Measurements from ENCODE around the gene ZNF444. TPM values are rescaled to one million over a fixed set of nuclear protein-coding genes. Genes with fewer than 3 reads are reported as not detected.
"Not testable (repeated sequence)": the region's sequence is repeated elsewhere in the genome, so short reads cannot be mapped to it uniquely, and the experiment has no call there.

ZNF444 gene
- total RNA-seq, 1 donor from 2014 or later = 22.6 TPM

DNA sequence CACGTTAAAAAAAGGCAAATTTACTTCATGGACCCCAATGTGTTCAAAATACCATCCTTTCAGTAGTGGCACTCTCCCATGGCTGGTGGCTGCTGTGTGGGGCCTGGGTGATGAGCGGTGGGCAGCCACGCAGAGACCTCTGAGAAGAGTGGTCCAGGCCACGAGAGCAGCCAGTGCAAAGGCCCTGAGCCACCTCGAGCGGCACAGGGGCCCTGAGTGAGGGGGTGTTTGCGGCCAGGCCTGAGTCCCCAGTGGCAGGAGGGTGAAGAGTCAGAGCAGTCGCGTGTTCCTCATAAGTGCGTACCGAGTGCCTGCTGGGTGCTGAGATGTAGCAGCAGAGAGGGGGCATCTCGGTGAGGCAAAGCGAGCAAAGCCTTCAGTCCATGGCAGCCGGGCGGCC, 7.0 kb downstream of the ZNF444 start:
- no peak for DNase-seq

DNA sequence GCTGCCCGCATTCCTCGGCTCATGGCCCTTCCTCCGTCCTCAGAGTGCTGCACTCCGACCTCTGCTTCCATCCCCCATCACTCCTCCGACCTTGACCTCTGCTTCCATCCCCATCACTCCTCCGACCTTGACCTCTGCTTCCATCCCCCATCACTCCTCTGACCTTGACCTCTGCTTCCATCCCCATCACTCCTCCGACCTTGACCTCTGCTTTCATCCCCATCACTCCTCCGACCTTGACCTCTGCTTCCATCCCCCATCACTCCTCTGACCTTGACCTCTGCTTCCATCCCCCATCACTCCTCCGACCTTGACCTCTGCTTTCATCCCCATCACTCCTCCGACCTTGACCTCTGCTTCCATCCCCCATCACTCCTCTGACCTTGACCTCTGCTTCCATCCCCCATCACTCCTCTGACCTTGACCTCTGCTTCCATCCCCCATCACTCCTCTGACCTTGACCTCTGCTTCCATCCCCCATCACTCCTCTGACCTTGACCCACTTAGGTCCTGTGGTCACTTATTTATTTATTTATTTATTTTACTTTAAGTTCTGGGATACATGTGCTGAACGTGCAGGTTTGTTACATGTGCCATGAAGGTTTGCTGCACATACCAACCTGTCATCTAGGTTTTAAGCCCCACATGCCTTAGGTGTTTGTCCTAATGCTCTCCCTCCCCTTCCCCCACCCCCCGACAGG, 8.0 kb downstream of the ZNF444 start:
- not testable (repeated sequence) for DNase-seq

DNA sequence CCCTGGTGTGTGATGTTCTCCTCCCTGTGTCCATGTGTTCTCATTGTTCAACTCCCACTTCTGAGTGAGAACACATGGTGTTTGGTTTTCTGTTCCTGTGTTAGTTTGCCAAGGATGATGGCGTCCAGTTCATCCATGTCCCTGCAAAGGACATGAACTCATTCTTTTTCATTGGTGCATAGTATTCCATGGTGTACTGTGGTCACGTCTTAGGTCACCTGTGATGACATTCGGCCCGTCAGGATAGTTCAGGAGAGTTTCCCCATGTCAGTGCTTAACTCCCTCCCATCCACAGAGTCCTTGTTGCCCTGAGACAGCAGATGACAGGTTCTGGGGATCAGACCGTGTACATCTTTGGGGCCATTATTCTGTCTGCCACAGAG, 8.6 kb downstream of the ZNF444 start:
- no peak for DNase-seq

DNA sequence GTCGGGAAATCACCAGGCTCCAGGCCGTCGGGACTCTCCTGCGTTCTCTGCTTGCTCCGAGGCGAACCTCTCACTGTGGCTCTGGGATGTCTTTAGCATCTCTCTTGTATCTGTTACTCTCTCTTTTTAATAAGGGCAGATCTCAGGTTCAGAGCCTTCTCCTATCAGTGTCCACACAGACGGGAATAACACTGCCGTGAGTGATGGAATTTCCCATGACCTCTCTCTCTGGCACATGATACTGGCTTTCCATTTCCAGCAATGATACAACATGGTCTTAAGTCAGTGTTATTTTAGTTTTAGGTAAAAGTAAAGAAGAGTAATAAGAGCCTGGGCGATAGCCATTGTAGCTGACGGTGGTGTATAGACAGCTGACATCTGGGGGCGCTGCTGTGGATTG, 9.3 kb downstream of the ZNF444 start:
- no peak for DNase-seq

GRCh38 chr19:56152644-56153043, 11.6 kb downstream of the ZNF444 start:
- DNase-seq = no peak

DNA sequence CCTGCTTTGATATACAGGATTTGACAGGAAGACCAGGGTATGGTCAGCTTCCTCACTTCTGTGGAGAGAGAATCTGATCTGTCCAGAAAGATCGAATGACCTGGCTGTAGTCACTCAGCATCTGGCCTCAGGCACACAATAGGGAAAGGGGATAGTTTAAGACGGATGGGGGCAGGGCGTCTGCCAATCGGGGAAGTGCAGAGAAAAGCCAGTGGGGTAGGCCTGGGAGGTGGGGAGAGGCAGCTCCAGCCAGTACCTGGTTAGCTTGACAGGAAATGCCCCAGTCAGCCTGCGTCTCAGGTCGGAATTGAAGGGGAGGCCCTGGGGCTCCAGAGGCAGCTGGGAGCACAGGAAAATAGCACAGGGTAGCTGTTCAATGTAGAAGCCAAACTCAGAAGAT, 12.4 kb downstream of the ZNF444 start:
- peak; percentile 65 for DNase-seq

DNA sequence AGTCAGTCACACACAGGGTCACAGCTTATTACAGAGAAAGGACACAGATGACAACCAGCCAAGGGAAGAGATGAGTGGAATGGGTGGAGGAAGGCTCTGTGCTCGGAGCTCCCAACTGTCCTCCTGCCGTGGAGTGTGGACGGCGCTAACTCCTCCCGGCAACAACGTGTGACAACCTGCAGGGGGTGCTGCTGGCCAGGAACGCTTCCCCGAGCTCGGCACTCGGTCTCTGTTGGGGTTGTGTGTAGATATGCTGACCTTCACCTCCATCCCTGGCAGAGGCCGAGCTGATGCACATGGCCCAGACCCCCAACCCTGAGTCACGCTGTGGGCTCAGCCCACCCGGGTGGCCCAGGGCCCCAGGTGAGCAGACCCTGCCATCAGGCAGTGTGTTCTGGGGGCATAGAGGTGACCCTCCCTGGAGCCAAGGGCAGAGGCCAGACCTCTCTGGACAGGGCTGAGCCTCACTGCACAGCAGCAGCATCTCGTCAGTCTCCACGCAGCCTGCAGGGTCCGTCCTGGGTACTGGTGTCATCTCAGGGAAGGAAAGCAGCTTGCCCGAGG, 14.1 kb downstream of the ZNF444 start:
- peak; percentile 27 for DNase-seq

DNA sequence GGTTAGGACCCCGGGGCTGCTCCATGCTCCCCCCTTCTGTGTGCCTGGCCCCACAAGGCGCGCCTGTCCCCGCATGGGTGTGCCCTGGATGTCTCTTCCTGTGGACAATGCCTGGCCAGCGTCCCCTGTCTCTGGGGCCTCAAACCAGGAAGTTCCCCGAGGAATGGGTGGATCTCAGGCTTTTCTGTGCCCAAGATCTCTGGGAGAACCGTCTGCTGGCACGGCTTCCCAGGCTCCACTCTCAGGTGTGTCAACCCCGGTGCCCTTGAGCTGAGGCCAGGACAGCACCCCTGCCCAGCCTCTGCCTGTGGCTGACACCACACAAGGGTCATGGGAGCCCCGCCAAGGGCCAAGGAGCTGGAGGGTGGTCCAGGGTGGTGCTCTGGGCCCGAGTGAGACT, 15.7 kb downstream of the ZNF444 start:
- DNase-seq = no peak

DNA sequence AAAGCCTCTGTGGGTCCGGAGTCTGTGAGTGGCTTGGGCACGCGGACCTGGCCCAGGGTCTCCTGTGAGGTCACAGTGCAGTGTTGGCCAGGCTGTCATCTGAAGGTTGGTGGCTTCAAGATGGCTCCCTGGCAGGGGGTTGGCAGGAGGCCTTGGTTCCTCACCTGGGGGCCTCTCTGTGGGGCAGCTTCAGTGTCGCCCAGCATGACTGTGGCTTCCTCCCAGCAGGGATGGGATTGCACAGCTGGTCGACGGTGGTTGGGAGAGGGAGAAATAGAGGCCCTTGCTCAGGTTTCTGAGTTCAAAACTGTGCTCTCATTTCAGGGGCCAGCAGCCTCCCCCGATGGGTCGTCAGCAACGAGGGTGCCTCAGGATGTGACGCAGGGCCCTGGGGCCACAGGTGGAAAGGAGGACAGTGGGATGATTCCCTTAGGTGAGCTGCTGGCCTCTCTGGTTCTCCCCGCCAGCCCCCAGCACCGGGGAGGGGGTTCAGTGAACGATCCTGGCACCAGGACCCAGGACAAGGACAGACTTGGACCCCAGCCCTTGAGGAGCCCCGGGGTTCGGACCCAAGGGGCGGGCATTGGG, 17.2 kb downstream of the ZNF444 start:
- DNase-seq = no peak

DNA sequence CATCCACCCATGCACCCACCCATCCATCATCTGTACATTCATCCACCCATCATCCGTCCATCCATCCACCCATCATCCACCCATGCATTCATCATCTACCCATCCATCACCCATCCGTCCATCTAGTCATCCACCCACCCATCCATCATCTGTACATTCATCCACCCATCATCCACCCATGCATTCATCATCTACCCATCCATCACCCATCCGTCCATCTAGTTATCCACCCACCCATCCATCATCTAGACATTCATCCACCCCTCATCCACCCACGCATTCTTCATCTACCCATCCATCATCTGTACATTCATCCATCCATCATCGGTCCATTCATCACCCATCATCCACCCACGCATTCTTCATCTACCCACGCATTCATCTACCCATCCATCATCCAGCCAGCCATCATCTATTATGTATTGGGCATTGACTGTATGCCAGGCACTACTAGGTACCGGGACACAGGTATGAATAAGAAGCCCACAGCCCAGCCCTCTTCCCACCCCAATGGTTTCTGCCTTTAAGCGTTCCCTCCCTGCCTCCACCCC, 18.0 kb downstream of the ZNF444 start:
- DNase-seq = no peak

- no peak for DNase-seq
Observed at GRCh38 chr19:56159622-56160271, 18.7 kb downstream of the ZNF444 start.

- no peak for DNase-seq
Observed at GRCh38 chr19:56161534-56161933, 20.4 kb downstream of the ZNF444 start.

DNA sequence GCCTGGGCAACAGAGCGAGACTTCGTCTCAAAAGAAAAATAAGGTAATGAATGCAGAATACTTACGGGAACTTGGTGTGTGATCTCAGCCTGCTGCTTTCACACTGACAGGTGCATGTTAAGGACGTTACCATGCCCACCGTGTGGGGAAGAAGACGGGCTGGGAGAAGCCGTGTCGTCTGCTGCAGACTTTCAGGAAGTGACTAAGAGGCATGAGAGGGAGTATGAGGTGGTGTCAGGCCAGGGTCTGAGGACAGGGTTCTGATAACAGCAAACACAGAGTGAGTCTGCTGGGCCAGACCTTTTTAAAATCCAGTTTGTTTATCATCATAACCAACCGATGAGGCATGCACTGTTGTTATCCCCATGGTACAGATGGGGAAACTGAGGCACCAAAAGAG, 21.2 kb downstream of the ZNF444 start:
- peak; percentile 73 for DNase-seq

DNA sequence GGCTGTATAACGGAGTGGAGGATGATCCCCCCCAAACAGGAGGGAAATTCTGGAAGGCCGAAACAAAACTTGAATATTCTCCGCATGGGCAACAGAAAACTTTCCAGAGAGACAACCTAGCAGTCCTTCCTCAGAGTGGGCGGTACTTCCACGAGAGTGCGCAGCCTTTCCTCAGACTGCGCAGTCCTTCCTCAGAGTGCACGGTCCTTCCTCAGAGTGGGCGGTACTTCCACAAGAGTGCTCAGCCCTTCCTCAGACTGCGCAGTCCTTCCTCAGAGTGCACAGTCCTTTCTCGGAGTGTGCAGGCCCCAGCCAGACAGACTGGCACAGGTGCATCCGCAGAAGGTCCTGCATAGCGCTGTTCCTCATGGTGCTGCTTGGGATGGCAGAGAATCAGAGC, 22.0 kb downstream of the ZNF444 start:
- DNase-seq = no peak

DNA sequence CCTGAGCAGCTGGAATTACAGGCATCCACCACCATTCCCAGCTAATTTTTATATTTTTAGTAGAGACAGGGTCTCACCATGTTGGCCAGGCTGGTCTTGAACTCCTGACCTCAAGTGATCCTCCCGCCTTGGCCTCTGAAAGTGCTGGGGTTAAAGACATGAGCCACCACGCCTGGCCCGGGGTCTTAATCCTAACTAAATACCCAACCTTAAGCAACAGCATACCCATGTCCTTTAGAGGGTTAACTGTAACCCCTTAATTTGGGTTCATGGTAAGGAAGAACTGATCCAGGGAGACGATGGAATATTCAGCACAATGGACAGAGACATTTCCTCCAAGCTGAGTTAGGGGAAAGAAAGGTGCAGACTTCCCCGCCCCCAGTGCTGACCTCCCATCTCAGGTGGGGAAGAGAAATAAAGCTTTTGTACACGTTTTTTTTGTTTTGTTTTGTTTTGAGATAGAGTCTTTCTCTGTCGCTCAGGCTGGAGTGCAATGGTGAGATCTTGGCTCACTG, 26.0 kb downstream of the ZNF444 start:
- peak; percentile 45 for DNase-seq

DNA sequence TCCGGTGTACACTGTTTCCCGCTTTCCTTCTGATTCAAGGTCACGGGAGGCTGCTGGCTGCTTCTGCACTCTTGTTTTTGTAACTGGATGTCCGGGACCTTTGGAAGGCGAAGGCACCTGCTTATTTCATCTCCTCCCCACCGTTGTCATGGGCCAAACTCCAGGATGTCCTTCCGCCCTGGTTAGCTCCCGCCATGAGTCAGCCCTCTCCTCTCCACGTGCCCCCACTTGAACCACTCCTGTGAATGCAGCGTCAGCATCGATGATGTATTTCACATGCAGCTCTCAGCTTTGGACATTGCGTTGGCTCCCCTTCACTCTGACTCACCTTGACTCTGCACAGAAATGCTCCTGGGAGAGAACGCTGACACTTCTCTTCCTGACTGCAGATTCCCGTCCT, 29.2 kb downstream of the ZNF444 start:
- DNase-seq = peak; percentile 57

DNA sequence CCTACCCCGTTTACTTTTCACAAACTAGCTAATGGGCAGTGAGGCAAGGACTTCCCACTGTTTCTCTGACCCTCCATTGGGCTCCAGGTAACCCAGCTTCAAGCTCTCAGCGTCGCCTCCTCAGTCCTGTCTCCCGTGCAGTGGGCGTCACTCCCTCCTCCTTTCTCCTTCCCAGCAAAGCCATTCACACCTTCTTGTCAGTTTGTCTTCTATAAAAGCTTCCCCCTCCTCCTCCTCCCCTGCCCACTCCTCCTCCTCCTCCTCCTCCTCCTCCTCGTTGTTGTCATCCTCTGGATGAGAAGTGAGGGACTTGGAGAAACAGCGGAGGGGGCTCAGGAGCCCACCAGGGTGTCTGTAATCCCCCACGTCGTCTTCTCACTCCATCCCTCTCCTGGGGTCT, 33.0 kb downstream of the ZNF444 start:
- no peak for DNase-seq

- DNase-seq = no peak
Observed at GRCh38 chr19:56174550-56174949, 33.5 kb downstream of the ZNF444 start.

- DNase-seq = not testable (repeated sequence)
Observed at GRCh38 chr19:56175861-56176307, 34.8 kb downstream of the ZNF444 start, which contains the start of gene GALP. TSS of gene GALP (plus strand) at chr19:56176008. CDS start at chr19:56177109, 1,101 bp downstream.

GRCh38 chr19:56176310-56176709, 35.2 kb downstream of the ZNF444 start:
- not testable (repeated sequence) for DNase-seq

DNA sequence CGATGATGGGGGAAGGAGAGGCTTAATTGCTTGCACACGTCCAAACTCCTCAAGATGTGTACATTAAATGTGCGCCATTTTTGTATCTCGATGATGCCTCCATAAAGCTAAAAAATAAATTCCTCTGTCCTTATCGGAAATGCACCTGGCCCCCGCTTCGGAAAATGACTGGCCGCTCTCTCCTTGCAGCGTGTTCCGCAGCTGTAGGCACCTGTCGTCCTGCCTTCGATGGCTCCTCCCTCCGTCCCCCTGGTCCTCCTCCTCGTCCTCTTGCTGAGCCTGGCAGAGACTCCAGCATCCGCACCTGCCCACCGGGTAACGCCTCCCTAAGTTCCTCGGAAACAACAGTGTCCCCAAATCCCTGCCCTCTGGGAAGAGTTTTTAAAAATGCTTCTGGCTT, 35.8 kb downstream of the ZNF444 start:
- DNase-seq = no peak

GRCh38 chr19:56177564-56178243, 36.6 kb downstream of the ZNF444 start:
- no peak for DNase-seq

DNA sequence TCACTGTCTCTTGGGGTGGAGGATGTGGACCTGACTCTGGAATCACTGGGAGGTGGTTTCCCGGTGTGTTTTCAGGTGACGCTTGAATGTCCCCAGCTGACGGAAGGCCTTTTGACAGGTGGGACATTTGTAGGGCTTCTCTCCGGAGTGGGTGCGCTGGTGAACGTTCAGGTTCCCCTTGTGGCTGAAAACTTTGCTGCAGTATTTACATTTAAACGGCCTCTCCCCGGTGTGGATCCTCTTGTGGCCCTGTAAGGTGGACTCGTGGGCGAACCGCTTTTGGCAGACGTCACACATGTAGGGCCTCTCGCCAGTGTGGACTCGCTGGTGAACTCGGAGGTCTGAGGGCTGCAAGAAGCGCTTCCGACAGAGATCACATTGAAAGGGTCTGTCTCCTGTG, 48.7 kb downstream of the ZNF444 start:
- DNase-seq = no peak

Data from dermis blood vessel endothelial cell (primary cell).